ENCODE data around the gene TMEM132D. TPM values are rescaled to one million over a fixed set of nuclear protein-coding genes. Genes with fewer than 3 reads are reported as not detected.

TMEM132D gene
- total and polyA plus RNA-seq, 2 of the 4 experiments (the other 2 are of a cell fraction), result not detected

GRCh38 chr12:129675496-129675895, 228.3 kb downstream of the TMEM132D start:
- no TSS peak for BruUV-seq (replicated peaks)
- Histone ChIP-seq H2AFZ (replicated peaks; ENCODE audit: low read length, poor library complexity) (no peak overlapping the region), H2AK9ac (replicated peaks; ENCODE audit: low read depth, low read length, poor library complexity) (no peak overlapping the region), H3K4me2 (ENCODE audit: low read depth, low read length) (no peak overlapping the region), H3K27ac (ENCODE audit: insufficient read depth, low read length) (no peak overlapping the region), H3K4me3 (ENCODE audit: insufficient read depth, low read depth, low read length) (no peak overlapping the region), H4K8ac (ENCODE audit: low read depth in 2 of 2, low read length in 2 of 2) (no peak overlapping the region), H2BK120ac (ENCODE audit: low read depth, low read length) (no peak overlapping the region), H3K36me3 (ENCODE audit: control insufficient read depth, insufficient read depth, low read length) (no peaks in the 10 kb centered on the region), H2BK15ac (ENCODE audit: low read depth, low read length) (no peak overlapping the region), H3K9ac (ENCODE audit: low read depth, low read length) (no peak overlapping the region), H3K18ac (ENCODE audit: low read depth, low read length) (no peak overlapping the region), H4K5ac (ENCODE audit: low read depth, low read length) (no peak overlapping the region), H3K4me1 (ENCODE audit: control insufficient read depth, insufficient read depth, low read length) (no peaks in the 10 kb centered on the region), H2BK20ac (ENCODE audit: low read depth, low read length) (no peak overlapping the region), H3K9me1 (ENCODE audit: insufficient read depth, low read length) (no peaks in the 10 kb centered on the region), H3K9me3 (ENCODE audit: control insufficient read depth, insufficient read depth, low read length) (peaks cover 15% of the 10 kb centered on the region), H2AK5ac (ENCODE audit: low read depth, low read length) (no peak overlapping the region), H4K20me1 (ENCODE audit: insufficient read depth, low read length) (no peaks in the 10 kb centered on the region), H3K23ac (ENCODE audit: low read depth, low read length) (no peak overlapping the region), H2BK5ac (ENCODE audit: low read depth, low read length, poor library complexity, severe bottlenecking) (no peak overlapping the region), H3K56ac (ENCODE audit: extremely low read depth, insufficient read depth, low read length) (no peak overlapping the region), H3K27me3 (ENCODE audit: control insufficient read depth, insufficient read depth, low read length) (no peaks in the 10 kb centered on the region), H3K4ac (ENCODE audit: low read depth, low read length) (no peak overlapping the region), H4K91ac (ENCODE audit: insufficient read depth, low read depth, low read length) (no peak overlapping the region), H3K14ac (replicated peaks; ENCODE audit: low read depth, low read length) (no peak overlapping the region), H3K79me1 (ENCODE audit: low read depth in 1 of 2, low read length in 2 of 2) (no peaks in the 10 kb centered on the region)
- DNase-seq (no peak), ATAC-seq (ENCODE audit: low read depth) (no peak)
- TF ChIP-seq FOS (IDR thresholded peaks at IDR 0.05; ENCODE audit: low read depth, low read length) (no peak), MAZ (IDR thresholded peaks at IDR 0.05; ENCODE audit: borderline replicate concordance, low read depth, low read length) (no peak), SMC3 (IDR thresholded peaks at IDR 0.05; ENCODE audit: low read depth, low read length) (no peak), POLR2A (IDR thresholded peaks at IDR 0.05; ENCODE audit: low read depth, low read length) (no peak), RCOR1 (IDR thresholded peaks at IDR 0.05; ENCODE audit: insufficient replicate concordance, low read length) (no peak), CEBPB (IDR thresholded peaks at IDR 0.05; ENCODE audit: low read depth, low read length) (no peak)
- intact Hi-C loops (cut with micrococcal nuclease), result no loop called here
- no CpG with 5 or more reads among the region's 4 CpGs for WGBS, 2 experiments (ENCODE audit: extremely low coverage in 2 of 2, insufficient read length in 1 of 2)
- ChIA-PET CTCF (no interaction called here), POLR2A (ENCODE audit: unreplicated experiment) (no interaction called here)
- in situ Hi-C loops (cut with MboI; ENCODE audit: low sequenced_read_pairs), result no loop called here
- dilution Hi-C loops (cut with HindIII; ENCODE audit: low sequenced_read_pairs, unreplicated experiment), result no loop called here
